ENCODE results near the gene MAML3.
A peak's percentile ranks its signal among the peaks of the same experiment; 100 is the strongest.

Gene MAML3

GRCh38 chr4:139823345-139823744, 330.6 kb downstream of the MAML3 start:
- DNase-seq = no peak

GRCh38 chr4:139822391-139822790, 331.6 kb downstream of the MAML3 start:
- DNase-seq = no peak

GRCh38 chr4:139819082-139819481, 334.9 kb downstream of the MAML3 start:
- peak; percentile 86 for DNase-seq

- no peak for DNase-seq
Measured at GRCh38 chr4:139817657-139818452, 336.1 kb downstream of the MAML3 start.

GRCh38 chr4:139816856-139817255, 337.1 kb downstream of the MAML3 start:
- DNase-seq = no peak

GRCh38 chr4:139815778-139816601, 338.0 kb downstream of the MAML3 start:
- DNase-seq = no peak

- peak; percentile 7 for DNase-seq
Measured at GRCh38 chr4:139814323-139815015, 339.5 kb downstream of the MAML3 start.

GRCh38 chr4:139813881-139814280, 340.1 kb downstream of the MAML3 start:
- no peak for DNase-seq

- no peak for DNase-seq
Measured at GRCh38 chr4:139810710-139811109, 343.3 kb downstream of the MAML3 start.

GRCh38 chr4:139809757-139810140, 344.2 kb downstream of the MAML3 start:
- DNase-seq = no peak

- DNase-seq = no peak
Measured at GRCh38 chr4:139808808-139809756, 344.9 kb downstream of the MAML3 start.

- DNase-seq = no peak
Measured at GRCh38 chr4:139808381-139808807, 345.6 kb downstream of the MAML3 start.

- DNase-seq = no peak
Measured at GRCh38 chr4:139807483-139807882, 346.5 kb downstream of the MAML3 start.

GRCh38 chr4:139806929-139807328, 347.1 kb downstream of the MAML3 start:
- DNase-seq = no peak

- DNase-seq = no peak
Measured at GRCh38 chr4:139802931-139803330, 351.1 kb downstream of the MAML3 start.

GRCh38 chr4:139802488-139802887, 351.5 kb downstream of the MAML3 start:
- no peak for DNase-seq

GRCh38 chr4:139801895-139802294, 352.1 kb downstream of the MAML3 start:
- no peak for DNase-seq

- DNase-seq = no peak
Measured at GRCh38 chr4:139800082-139800481, 353.9 kb downstream of the MAML3 start.

GRCh38 chr4:139799615-139800014, 354.4 kb downstream of the MAML3 start:
- DNase-seq = no peak

- no peak for DNase-seq
Measured at GRCh38 chr4:139798456-139798855, 355.5 kb downstream of the MAML3 start.

GRCh38 chr4:139797287-139797686, 356.7 kb downstream of the MAML3 start:
- no peak for DNase-seq
